Memory B cell (primary cell): ENCODE data around the gene KDM6B.

Experiments
- ATAC-seq: fragments of 150-1000 bp; cut with Tn5 transposase; 2 replicates; pipeline ENCODE4 v1.10.0; 2021; ENCODE audit warnings: low read depth, mild to moderate bottlenecking, moderate library complexity
- DNase-seq, 2 donors: peaks; one replicate each; pipeline ENCODE4 v3.0.0; 2022; ENCODE audit warnings: low spot score in 2 of 2
- H3K27ac Mint-ChIP-seq: one replicate; pipeline ENCODE4 v1.8.0; 2022; ENCODE audit warnings: mild to moderate bottlenecking, moderate library complexity, mixed read lengths
- H3K27me3 Mint-ChIP-seq: one replicate; pipeline ENCODE4 v1.8.0; 2022; ENCODE audit warnings: mixed read lengths
- H3K36me3 Mint-ChIP-seq: one replicate; pipeline ENCODE4 v1.8.0; 2022; ENCODE audit warnings: mild to moderate bottlenecking, mixed read lengths
- H3K4me1 Mint-ChIP-seq: one replicate; pipeline ENCODE4 v1.8.0; 2022; ENCODE audit warnings: mixed read lengths
- H3K4me3 Mint-ChIP-seq: one replicate; pipeline ENCODE4 v1.8.0; 2022; ENCODE audit warnings: mild to moderate bottlenecking, moderate library complexity, mixed read lengths
- H3K9me3 Mint-ChIP-seq: one replicate; pipeline ENCODE4 v1.8.0; 2022; ENCODE audit warnings: mixed read lengths

KDM6B gene

DNA sequence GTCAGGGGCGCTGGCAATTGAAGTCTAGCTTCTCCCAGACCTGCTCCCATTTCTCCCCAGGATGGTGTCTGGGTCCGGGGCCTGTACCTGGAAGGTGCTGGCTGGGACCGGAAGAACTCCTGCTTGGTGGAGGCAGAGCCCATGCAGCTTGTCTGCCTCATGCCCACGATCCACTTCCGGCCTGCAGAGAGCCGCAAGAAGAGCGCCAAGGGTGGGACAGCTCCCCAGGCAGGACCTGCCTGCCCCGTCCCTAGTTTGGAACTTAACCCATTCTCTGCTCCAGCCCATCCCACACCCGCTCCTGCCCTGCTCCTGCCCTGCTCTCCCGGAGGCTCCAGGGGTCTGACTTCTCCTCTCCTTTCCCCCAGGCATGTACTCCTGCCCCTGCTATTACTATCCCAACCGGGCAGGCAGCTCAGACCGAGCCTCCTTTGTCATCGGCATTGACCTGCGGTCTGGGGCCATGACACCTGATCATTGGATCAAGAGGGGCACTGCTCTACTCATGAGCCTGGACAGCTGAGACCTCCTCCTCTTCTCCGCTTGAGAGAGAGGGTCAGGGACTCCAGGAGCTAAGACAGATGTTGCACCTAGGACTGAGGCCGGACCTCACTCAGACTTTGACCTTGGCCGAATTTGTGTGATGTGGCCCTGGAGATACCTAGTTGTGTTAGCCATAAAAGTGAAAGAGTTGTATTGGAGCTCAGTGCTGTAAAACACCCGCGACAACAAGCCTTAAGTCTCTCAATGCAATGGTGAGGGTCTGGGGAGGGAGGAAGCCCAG lies 814 bp upstream of the KDM6B start:
- Mint-ChIP-seq H3K9me3 (no peaks in the 10 kb centered on the region), H3K4me1 (peaks cover 26% of the 10 kb centered on the region), H3K4me3 (peak overlapping the region; percentile 92), H3K27me3 (peaks cover 15% of the 10 kb centered on the region), H3K27ac (peak overlapping the region; percentile 98), H3K36me3 (no peaks in the 10 kb centered on the region)
- ATAC-seq: no peak
- no peak for DNase-seq

DNA sequence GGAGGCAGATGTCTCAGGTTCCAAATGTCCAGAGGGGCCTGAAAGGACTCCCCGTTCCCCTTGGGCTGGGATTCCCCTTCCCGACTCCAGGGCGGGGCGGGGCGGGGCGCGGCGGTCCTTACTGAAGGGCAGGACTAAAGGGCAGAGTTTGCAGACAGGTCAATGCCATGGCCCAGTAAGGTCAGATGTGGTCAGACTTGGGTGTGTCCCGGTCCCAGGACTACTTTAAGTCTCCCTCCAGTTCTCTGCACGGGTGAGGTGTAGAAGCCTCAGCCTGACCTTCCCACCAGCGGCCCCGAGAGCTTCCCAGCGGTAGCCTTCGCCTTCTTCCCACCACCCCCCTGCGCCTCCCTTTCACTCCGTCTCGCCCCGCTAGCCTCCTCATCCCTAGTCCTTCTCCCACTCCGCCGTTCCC lies 532 bp downstream of the KDM6B start:
- no peaks in the 10 kb centered on the region for H3K36me3 Mint-ChIP-seq
- peak overlapping the region; percentile 92 for H3K4me3 Mint-ChIP-seq
- peaks cover 37% of the 10 kb centered on the region for H3K4me1 Mint-ChIP-seq
- peaks cover 11% of the 10 kb centered on the region for H3K27me3 Mint-ChIP-seq
- peak; percentile 15 for ATAC-seq
- peak in 1 of 2 donors; percentile 65 for DNase-seq
- H3K9me3 Mint-ChIP-seq: no peaks in the 10 kb centered on the region
- peak overlapping the region; percentile 98 for H3K27ac Mint-ChIP-seq

DNA sequence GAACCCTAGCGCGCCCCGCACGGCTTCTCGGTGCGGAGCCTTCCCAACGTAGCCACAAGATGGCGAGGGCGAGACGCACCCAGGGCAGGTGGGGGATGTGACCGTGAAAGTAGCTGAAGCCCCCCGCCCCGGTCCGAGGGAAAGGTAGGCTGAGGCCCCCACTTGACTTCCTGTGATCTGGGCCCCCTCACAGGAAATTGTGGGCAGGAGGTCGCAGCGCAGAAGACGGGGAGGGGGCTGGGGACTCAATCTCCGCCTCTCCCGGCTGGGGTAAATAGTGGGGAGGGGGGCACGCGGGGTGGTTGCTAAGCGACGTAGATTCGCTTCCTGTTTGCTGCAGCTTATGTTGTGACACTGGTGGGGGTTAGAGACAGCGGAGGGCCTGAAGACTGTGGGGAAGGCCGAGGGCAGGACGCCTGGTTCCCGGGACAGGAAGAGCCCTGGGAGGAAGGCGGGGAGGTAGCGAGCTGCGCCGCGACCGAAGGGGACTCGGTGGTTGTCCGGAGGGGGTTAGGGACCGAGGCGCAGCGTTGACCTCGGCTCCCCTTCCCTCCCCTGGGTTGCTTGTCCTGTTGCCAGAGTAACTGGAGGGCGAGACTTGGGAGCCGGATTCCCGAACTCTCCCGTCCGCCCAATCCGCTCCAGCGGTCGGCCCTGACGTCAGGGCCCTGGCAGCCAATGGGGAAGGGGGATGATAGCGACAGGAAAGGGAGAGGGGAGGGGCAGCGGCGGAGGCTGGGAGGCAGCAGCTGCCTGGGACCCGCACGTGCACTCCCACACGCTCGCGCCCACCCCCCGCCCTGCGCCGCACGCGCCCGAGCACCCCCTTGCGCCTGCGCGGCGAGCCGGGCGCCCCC lies 1.2 kb downstream of the KDM6B start:
- ATAC-seq (peak; percentile 54), DNase-seq (peak; percentile 87 to 88)
- Mint-ChIP-seq H3K27me3 (peaks cover 11% of the 10 kb centered on the region), H3K36me3 (peaks cover 2% of the 10 kb centered on the region), H3K4me3 (peak overlapping the region; percentile 92), H3K4me1 (peaks cover 42% of the 10 kb centered on the region), H3K27ac (peak overlapping the region; percentile 98), H3K9me3 (no peaks in the 10 kb centered on the region)

DNA sequence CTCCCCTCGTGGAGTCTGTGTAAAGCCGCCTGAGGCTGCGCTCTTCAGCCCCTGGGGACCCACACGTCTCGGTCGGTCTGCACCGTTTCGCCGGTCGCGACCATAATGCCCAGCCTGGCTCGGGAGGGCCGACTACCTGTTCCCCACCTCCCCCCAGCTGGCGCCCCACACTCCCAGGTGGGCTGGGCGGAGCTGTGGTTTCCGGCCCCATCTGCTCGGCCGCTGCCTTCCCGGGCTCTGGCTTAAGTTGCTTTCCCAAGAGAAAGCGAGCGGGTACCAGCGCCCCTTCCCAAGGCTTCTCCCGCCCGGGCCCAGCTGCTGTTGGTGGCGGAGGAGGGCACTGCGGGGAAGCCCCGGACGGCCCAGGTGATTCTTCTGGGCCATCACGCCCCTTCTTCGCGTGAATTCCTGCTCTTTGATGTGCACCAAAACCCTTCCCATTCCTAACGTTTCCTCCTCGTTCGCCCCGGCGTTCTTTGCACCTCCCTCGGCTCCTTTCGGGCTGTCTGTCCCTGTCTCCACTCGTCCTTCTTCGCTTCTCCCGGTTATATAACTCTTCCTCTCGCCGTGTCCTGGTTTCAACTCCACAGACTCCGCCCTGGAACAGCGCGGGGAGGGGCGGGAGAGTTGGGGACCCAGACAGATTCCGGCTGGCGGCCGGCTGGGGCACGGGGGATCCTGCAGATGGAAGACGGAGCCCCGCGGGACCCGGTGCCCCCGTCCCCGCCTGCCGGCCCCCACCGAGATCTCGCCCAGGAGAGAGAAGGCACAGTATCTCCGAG lies 2.0 kb downstream of the KDM6B start:
- Mint-ChIP-seq H3K27me3 (peaks cover 10% of the 10 kb centered on the region), H3K9me3 (no peaks in the 10 kb centered on the region), H3K4me3 (peak overlapping the region; percentile 92), H3K27ac (peak overlapping the region; percentile 98), H3K4me1 (peaks cover 47% of the 10 kb centered on the region), H3K36me3 (peaks cover 5% of the 10 kb centered on the region)
- ATAC-seq: peak; percentile 4
- DNase-seq: peak in 1 of 2 donors; percentile 84

DNA sequence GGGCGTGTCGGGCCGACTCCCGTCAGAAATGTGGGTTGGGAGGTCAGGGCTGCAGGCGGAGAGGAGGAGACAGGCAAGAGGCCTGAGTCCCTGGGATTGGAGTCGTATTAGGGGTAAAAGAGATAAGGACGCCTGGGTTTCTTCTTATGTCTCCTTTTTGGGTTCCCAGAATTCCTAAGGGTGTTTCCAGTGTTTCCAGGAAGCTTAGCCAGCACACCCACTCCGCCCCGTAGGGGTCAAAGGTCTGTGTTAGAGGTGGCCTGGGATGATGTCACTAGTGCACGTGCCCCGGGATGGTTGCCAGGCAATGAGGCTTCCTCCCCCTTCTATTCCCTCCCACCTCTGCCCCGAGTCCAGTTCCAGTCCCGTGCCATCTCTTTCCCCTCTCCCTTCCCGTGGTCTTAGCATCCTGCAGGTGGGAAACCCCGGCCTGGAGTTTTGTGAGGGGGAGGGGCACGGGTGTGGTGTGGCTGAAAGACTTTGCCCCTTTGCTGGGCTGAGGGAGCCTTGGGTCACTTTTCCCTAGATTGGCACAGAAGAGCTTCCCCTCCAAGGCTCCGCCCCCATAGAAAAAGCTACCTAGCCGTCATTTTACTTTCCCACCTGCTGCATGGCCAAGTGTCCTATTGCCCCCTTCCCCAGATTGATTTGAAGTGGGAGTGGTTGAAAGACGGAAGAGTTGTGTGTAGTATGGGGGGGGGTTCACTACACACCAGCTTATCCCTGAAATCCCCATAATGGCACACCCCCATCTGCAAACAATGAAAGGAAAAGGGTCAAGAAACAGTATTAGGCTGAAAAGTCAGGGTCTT lies 2.8 kb downstream of the KDM6B start:
- Mint-ChIP-seq H3K4me3 (peak overlapping the region; percentile 92), H3K36me3 (peaks cover 5% of the 10 kb centered on the region), H3K27me3 (peaks cover 8% of the 10 kb centered on the region), H3K27ac (peak overlapping the region; percentile 98), H3K4me1 (peaks cover 52% of the 10 kb centered on the region), H3K9me3 (no peaks in the 10 kb centered on the region)
- no peak for ATAC-seq
- no peak for DNase-seq

DNA sequence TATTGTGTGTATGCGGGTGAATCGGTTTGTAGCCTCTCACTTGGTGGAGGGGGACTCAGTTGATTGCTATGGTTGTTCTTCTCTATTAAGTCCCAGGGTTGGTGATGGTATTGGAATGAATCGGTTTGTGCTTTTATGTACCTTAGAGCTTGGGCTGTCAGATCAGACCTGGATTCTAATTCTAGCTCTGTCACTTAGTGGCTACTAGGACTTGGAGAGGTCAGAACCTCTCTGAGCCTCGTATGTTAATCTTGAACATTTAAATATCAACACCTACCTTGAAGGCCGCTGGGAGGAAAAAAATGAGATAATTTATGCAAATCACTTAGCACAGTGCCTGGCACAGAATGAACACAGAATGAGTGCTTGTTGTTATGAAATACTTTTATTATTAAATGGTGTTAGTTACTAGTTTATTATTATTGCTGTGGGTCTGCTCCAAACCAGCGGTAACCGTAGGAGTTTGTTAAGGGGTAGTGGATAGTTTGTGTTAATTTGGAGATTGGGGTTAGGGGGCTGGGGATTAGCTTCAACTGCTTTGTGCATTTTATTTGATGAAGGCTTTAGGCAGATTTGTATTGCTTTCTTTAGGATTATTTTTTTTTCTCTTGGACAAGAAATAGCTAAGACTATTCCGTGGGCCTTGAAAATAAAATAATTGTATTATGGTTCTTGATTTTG lies 3.5 kb downstream of the KDM6B start:
- Mint-ChIP-seq H3K27ac (peak overlapping the region; percentile 98), H3K36me3 (peaks cover 5% of the 10 kb centered on the region), H3K9me3 (no peaks in the 10 kb centered on the region), H3K27me3 (peaks cover 4% of the 10 kb centered on the region), H3K4me3 (peak overlapping the region; percentile 92), H3K4me1 (peaks cover 57% of the 10 kb centered on the region)
- DNase-seq (no peak), ATAC-seq (no peak)

DNA sequence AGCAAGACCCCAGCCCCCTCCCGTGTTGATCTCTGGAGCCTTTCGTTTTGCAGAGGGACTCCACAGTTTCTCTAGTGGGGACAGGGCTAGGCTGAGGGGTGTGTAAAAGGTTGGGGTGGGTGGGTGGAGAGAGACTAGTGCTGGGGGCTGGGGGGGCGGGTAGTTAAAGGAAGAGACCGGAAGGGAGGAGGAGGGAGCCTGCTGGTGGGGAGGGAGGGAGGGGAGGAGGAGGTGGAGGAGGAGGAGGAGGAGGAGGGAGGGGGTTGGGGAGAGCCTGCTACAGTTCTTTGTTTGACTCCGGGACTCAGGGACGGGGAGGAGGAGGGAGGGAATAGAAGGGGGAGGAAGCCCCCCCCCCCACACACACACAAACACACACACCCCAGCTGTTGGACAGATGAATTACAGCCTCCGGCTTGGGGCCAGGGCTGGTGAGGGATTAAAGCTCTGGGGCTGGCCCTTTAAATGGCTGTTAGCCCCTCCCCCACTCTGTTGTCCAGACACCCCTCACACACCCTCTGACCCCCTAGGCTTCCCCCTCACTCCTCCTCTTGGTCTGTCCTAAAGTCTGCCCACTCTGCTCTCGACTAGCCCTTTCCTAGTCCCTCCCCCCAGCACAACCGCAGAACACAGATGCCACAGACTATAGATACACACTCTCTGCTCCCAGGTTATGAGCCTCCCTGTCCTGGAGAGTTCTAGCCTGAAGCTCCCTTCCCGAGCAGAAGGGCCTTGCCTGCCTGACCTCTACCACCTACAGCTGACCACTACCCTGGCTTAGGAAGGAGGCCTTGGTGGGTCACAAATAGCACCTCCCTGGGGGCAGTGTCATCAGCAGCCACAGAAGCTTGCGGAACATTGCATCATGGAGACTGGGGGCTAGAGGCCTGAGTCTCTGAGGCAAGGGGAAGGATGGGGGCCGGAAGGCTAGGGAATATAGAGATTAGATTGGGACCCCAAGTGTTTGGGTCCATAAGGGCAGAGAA lies 4.4 kb downstream of the KDM6B start:
- H3K27me3 Mint-ChIP-seq: peaks cover under 1% of the 10 kb centered on the region
- H3K9me3 Mint-ChIP-seq: no peaks in the 10 kb centered on the region
- H3K27ac Mint-ChIP-seq: peak overlapping the region; percentile 99
- peaks cover 59% of the 10 kb centered on the region for H3K4me1 Mint-ChIP-seq
- no peak for ATAC-seq
- DNase-seq: peak in 1 of 2 donors; percentile 46
- peaks cover 5% of the 10 kb centered on the region for H3K36me3 Mint-ChIP-seq
- H3K4me3 Mint-ChIP-seq: peak overlapping the region; percentile 40

DNA sequence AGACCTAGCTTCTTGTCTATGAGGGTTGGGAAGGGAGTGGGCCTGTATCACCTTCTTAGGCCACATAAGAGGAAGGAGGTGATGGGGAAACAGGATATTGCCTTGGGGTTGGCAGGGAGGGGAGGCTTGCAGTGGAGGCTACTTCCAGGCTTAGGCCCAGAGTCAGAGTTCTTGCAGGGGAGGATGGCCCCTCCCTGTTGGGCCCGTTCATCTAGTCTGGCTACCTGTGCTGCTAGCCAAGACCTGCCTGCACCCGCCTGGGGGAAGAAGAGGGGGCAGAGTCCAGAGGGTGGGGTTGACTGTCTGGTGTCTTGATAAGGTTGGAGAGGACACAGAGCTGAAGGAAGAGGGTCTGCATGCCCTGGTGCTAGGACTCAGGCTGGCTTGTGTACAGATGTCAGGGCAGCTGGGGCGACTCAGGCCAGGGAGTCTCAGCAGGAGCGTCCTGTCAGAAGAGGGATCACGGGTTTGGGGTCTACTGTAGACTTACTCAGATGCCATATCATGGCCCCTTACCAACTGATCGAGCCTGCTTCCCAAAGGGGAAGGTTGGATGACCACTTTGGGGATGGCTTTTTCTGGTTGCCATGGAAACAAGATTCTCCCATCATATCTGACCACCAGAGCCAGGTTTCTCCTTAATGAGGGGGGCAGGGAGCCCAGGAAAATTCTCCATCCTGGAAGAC lies 5.3 kb downstream of the KDM6B start:
- Mint-ChIP-seq H3K27me3 (no peaks in the 10 kb centered on the region), H3K9me3 (no peaks in the 10 kb centered on the region), H3K27ac (peak overlapping the region; percentile 99), H3K36me3 (peaks cover 5% of the 10 kb centered on the region), H3K4me1 (peaks cover 57% of the 10 kb centered on the region), H3K4me3 (no peak overlapping the region)
- ATAC-seq: no peak
- no peak for DNase-seq

DNA sequence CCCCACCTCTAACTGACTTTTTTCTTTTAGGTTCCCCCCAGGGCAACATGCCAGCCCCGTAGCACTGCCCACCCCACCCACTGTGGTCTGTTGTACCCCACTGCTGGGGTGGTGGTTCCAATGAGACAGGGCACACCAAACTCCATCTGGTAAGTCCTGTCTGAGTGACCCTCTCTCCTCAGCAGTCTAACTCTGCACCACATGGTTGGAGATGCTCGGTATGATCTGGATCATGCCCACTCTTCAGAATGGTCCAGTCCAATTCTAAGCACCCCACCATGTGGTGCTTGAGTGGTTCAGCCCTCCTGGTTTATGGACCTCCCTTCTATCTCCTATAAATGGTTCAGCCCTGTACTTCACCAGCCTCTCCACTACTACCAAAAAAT lies 5.9 kb downstream of the KDM6B start:
- ATAC-seq (no peak), DNase-seq (no peak)
- no peaks in the 10 kb centered on the region for H3K27me3 Mint-ChIP-seq
- H3K27ac Mint-ChIP-seq: peak overlapping the region; percentile 99
- no peaks in the 10 kb centered on the region for H3K9me3 Mint-ChIP-seq
- H3K4me1 Mint-ChIP-seq: peaks cover 56% of the 10 kb centered on the region
- no peak overlapping the region for H3K4me3 Mint-ChIP-seq
- H3K36me3 Mint-ChIP-seq: peaks cover 5% of the 10 kb centered on the region

DNA sequence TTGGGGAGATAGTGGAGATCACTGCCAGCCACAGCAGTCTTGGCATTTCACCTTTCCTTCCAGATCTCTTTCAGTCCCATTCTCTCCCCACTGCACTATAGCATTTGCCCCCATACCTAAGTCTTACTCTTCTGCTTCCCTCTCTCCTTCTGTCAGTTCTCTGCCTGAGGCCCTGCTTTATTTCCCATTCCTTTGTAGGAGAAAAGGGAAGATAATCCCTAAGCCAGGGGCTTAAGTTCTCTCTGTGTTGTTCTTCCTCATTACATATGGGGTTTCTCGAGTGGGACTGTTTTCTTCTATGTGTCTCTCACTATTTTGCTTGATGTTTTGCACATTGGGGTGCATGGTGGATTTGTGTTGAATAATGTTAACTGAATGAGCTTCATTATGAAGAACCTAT lies 6.4 kb downstream of the KDM6B start:
- H3K4me1 Mint-ChIP-seq: peaks cover 56% of the 10 kb centered on the region
- no peak for DNase-seq
- no peaks in the 10 kb centered on the region for H3K9me3 Mint-ChIP-seq
- H3K4me3 Mint-ChIP-seq: peak overlapping the region; percentile 97
- peaks cover 5% of the 10 kb centered on the region for H3K36me3 Mint-ChIP-seq
- H3K27me3 Mint-ChIP-seq: no peaks in the 10 kb centered on the region
- ATAC-seq: no peak
- peak overlapping the region; percentile 99 for H3K27ac Mint-ChIP-seq

DNA sequence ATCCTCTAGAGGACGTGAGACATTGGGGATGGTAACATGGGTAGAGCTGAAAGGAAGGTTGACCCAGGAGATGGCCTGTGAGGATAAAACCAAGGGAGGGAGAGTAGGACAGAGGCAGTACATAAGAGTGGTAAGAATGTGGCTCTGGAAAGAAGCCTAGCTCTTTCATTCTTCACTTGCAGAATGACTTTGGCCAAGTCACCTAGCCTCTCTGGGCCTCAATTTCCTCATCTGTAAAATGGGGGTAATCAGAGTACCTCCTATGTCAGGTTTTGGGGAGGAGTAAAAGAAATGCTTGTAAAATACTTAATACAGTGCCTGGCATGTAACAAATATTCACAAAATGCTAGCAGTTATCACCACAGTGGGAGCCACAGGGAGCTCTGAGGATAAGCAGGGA lies 6.9 kb downstream of the KDM6B start:
- Mint-ChIP-seq H3K4me3 (peak overlapping the region; percentile 97), H3K27me3 (no peaks in the 10 kb centered on the region), H3K4me1 (peaks cover 59% of the 10 kb centered on the region), H3K27ac (peak overlapping the region; percentile 99), H3K9me3 (no peaks in the 10 kb centered on the region), H3K36me3 (peaks cover 5% of the 10 kb centered on the region)
- DNase-seq (no peak), ATAC-seq (no peak)
